Measurements from ENCODE around the gene NEIL1.

NEIL1 gene

DNA sequence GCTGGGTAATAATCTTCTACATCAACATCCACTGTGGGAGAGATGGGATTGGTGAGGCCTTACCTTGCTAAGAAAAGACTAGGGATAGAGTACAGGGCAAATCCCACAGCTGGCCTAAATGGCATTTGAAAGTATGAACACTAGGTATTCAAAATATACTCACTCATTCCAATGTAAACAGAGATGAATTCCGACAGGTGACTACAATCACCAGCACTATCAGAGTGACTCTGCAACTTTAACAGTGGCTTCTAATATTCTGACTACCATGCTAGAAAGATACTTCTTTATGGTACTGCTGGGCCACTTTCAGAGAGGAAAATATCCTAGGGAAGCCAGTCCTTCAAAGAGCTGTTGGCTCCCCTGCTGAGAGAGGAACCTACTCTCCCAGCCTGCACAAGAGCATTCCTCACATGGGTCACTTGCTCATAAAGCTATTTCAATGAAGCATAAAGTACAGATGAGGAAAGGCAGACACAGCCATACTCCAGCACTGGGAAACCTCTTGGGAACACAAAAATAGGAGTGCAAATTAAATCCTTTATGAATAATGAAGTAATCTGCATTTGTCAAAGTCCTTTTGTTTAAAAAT is 43.0 kb downstream of the NEIL1 start:
- H3K4me1 Mint-ChIP-seq (ENCODE audit: low read depth in 2 of 2) = peaks cover 5 to 11% of the 10 kb centered on the region in 2 donors

DNA sequence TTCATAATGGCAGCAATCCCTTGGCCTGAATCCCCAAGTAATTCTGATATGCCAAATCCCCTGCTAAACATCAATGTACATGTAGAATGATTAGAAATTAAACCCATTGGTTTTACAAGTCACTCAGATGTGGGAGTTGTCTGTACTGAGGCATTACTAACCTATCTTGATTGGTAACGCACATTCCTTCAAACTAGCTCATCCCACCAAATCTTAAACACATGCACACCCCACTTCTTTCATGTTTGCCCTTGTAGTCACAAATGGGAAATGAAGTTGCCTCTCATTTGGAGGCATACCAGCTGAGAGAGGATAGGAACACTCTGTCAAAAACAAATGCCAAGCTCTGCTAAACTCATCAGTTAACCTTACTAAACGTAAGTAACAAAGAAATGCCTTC is 50.7 kb downstream of the NEIL1 start:
- no peak for DNase-seq
- peak overlapping the region; percentile 35 to 45 for H3K27ac Mint-ChIP-seq
- peaks cover 87% of the 10 kb centered on the region for H3K36me3 Mint-ChIP-seq (ENCODE audit: insufficient read depth)
- no peak for ATAC-seq (replicated peaks)
- no peak overlapping the region for H3K4me3 Mint-ChIP-seq
- no peaks in the 10 kb centered on the region for H3K27me3 Mint-ChIP-seq
- H3K9me3 Mint-ChIP-seq = no peaks in the 10 kb centered on the region
- peaks cover 9 to 20% of the 10 kb centered on the region in 2 donors for H3K4me1 Mint-ChIP-seq (ENCODE audit: low read depth in 2 of 2)

More for the DNA sequence above, 43.0 kb downstream of the NEIL1 start:
- H3K27me3 Mint-ChIP-seq = no peaks in the 10 kb centered on the region
- no peak for ATAC-seq (replicated peaks)
- no peaks in the 10 kb centered on the region for H3K9me3 Mint-ChIP-seq
- no peak overlapping the region for H3K27ac Mint-ChIP-seq
- no peak for DNase-seq
- H3K36me3 Mint-ChIP-seq (ENCODE audit: insufficient read depth) = peaks cover 84% of the 10 kb centered on the region
- H3K4me3 Mint-ChIP-seq = no peak overlapping the region

- Mint-ChIP-seq H3K4me3 (no peak overlapping the region), H3K4me1 (ENCODE audit: low read depth in 2 of 2) (peaks cover 2 to 13% of the 10 kb centered on the region in 2 donors), H3K9me3 (no peaks in the 10 kb centered on the region), H3K27me3 (no peaks in the 10 kb centered on the region), H3K27ac (peak overlapping the region in 1 of 2 donors; percentile 49), H3K36me3 (ENCODE audit: insufficient read depth) (peaks cover 97% of the 10 kb centered on the region)
- ATAC-seq (replicated peaks) = no peak
- DNase-seq = no peak
These were observed 57.1 kb downstream of the NEIL1 start for GRCh38 chr15:75403892-75404291.
